GM23338 (cell line): ENCODE results near the gene SPAG16.

Experiments
- CTCF ChIP-seq, 2 experiments: fragments of 200-600 bp in 1 of 2; sonication (generic) in 1 of 2; conservative IDR thresholded peaks; 2 replicates each; pipeline versions ENCODE4 v1.5.1 to v1.6.1; 2016 to 2017; ENCODE audit warnings: antibody characterized with exemption in 2 of 2, low read depth in 2 of 2, mild to moderate bottlenecking in 2 of 2, moderate library complexity in 1 of 2
- ETS1 ChIP-seq: IDR thresholded peaks from 2 replicates; pipeline ENCODE4 v1.6.1; 2016; ENCODE audit warnings: antibody characterized with exemption
- EZH2phosphoT487 ChIP-seq: fragments of 200-600 bp; sonication (generic); IDR thresholded peaks from one replicate; pipeline ENCODE4 v1.8.1; 2018; ENCODE audit warnings: antibody characterized with exemption; ENCODE audit not compliant: unreplicated experiment
- POLR2AphosphoS5 ChIP-seq: IDR thresholded peaks from 2 replicates; pipeline ENCODE4 v1.6.1; 2016; ENCODE audit warnings: antibody characterized with exemption, low read depth

GRCh38 chr2:213336253-213336770 is 52.0 kb downstream of the SPAG16 start:
- TF ChIP-seq CTCF (conservative IDR thresholded peaks at IDR 0.05; ENCODE audit: low read depth in 2 of 2) (no peak), POLR2AphosphoS5 (no peak), ETS1 (no peak), EZH2phosphoT487 (no peak)
